WTC11 (cell line): Measurements from ENCODE around the gene MRPL11. TPM values are rescaled to one million over a fixed set of nuclear protein-coding genes. Genes with fewer than 3 reads are reported as not detected.
A peak's percentile ranks its signal among the peaks of the same experiment; 100 is the strongest.

Source experiments
- ATAC-seq: fragments of 200-7000 bp; cut with Tn5 transposase; 2 replicates; pipeline ENCODE4 v1.10.0; 2021; ENCODE audit warnings: mild to moderate bottlenecking, moderate library complexity
- CTCF ChIA-PET: fragments of 300-600 bp; sonication (Branson Sonifier 250); formaldehyde crosslinking; loops from one replicate; lab custom pipeline; 2021; ENCODE audit warnings: antibody characterized with exemption; lab: Charles Lee
- POLR2A ChIA-PET: fragments of 350-600 bp; sonication (Branson Sonifier 250); formaldehyde crosslinking; loops from one replicate; lab custom pipeline; 2021; ENCODE audit warnings: antibody characterized with exemption; lab: Charles Lee
- DNase-seq: peaks from one replicate; pipeline ENCODE4 v3.0.0; 2021; ENCODE audit warnings: low spot score
- H3K27ac Mint-ChIP-seq: 2 replicates; pipeline ENCODE4 v1.8.0; 2021; ENCODE audit warnings: mixed read lengths
- H3K27me3 Mint-ChIP-seq: 2 replicates; pipeline ENCODE4 v1.8.0; 2021; ENCODE audit warnings: low read depth, mild to moderate bottlenecking, moderate library complexity, mixed read lengths
- H3K36me3 Mint-ChIP-seq: 2 replicates; pipeline ENCODE4 v1.8.0; 2021; ENCODE audit warnings: mixed read lengths
- H3K4me1 Mint-ChIP-seq: 2 replicates; pipeline ENCODE4 v1.8.0; 2022; ENCODE audit warnings: mixed read lengths
- H3K4me3 Mint-ChIP-seq: 2 replicates; pipeline ENCODE4 v1.8.0; 2021; ENCODE audit warnings: mild to moderate bottlenecking, moderate library complexity, mixed read lengths
- H3K9me3 Mint-ChIP-seq: 2 replicates; pipeline ENCODE4 v1.8.0; 2021; ENCODE audit warnings: mixed read lengths
- AR ChIP-seq: fragments of 250-450 bp; sonication (Bioruptor Pico); IDR thresholded peaks from 2 replicates; pipeline ENCODE4 v1.9.0; 2021; ENCODE audit warnings: mild to moderate bottlenecking
- CREB1 ChIP-seq: sonication (generic); formaldehyde crosslinking; IDR thresholded peaks from 2 replicates; pipeline ENCODE4 v1.8.0; 2023; ENCODE audit warnings: mild to moderate bottlenecking, missing genetic modification reagents
- EMX1 ChIP-seq: fragments of 250-450 bp; sonication (Bioruptor Pico); IDR thresholded peaks from 2 replicates; pipeline ENCODE4 v1.8.0; 2021; ENCODE audit warnings: mild to moderate bottlenecking
- ETV6 ChIP-seq: sonication (generic); formaldehyde crosslinking; IDR thresholded peaks from 2 replicates; pipeline ENCODE4 v1.8.1; 2022; ENCODE audit warnings: mild to moderate bottlenecking, missing genetic modification reagents
- GABPB1 ChIP-seq: sonication (generic); formaldehyde crosslinking; IDR thresholded peaks from 2 replicates; pipeline ENCODE4 v1.8.1; 2023; ENCODE audit warnings: mild to moderate bottlenecking, missing genetic modification reagents
- HMGA2 ChIP-seq: fragments of 250-450 bp; sonication (Bioruptor Pico); IDR thresholded peaks from 2 replicates; pipeline ENCODE4 v1.4.0; 2021; ENCODE audit warnings: mild to moderate bottlenecking, moderate library complexity
- JUN ChIP-seq: sonication (generic); formaldehyde crosslinking; IDR thresholded peaks from 2 replicates; pipeline ENCODE4 v1.8.0; 2023; ENCODE audit warnings: mild to moderate bottlenecking, missing genetic modification reagents
- KAT7 ChIP-seq: sonication (generic); formaldehyde crosslinking; IDR thresholded peaks from 2 replicates; pipeline ENCODE4 v1.8.1; 2023; ENCODE audit warnings: missing genetic modification reagents, mild to moderate bottlenecking, borderline replicate concordance
- NFATC4 ChIP-seq: fragments of 250-450 bp; sonication (Bioruptor Pico); IDR thresholded peaks from 2 replicates; pipeline ENCODE4 v1.9.0; 2021; ENCODE audit warnings: mild to moderate bottlenecking
- NFYB ChIP-seq: sonication (generic); formaldehyde crosslinking; conservative IDR thresholded peaks from 2 replicates; pipeline ENCODE4 v1.8.0; 2022; ENCODE audit warnings: low read depth, missing genetic modification reagents
- RELA ChIP-seq: sonication (generic); formaldehyde crosslinking; IDR thresholded peaks from 2 replicates; pipeline ENCODE4 v1.8.1; 2022; ENCODE audit warnings: missing genetic modification reagents, mild to moderate bottlenecking, borderline replicate concordance
- SMAD3 ChIP-seq: sonication (generic); formaldehyde crosslinking; IDR thresholded peaks from 2 replicates; pipeline ENCODE4 v1.8.0; 2022; ENCODE audit warnings: missing genetic modification reagents, mild to moderate bottlenecking, borderline replicate concordance
- SMAD4 ChIP-seq: sonication (generic); formaldehyde crosslinking; IDR thresholded peaks from 2 replicates; pipeline ENCODE4 v1.8.0; 2022; ENCODE audit warnings: mild to moderate bottlenecking, missing genetic modification reagents
- SP1 ChIP-seq: sonication (generic); formaldehyde crosslinking; conservative IDR thresholded peaks from 2 replicates; pipeline ENCODE4 v1.8.1; 2022; ENCODE audit warnings: missing genetic modification reagents
- ZNF121 ChIP-seq: sonication (generic); formaldehyde crosslinking; IDR thresholded peaks from 2 replicates; pipeline ENCODE4 v1.8.0; 2023; ENCODE audit warnings: missing genetic modification reagents
- ZNF138 ChIP-seq: sonication (generic); formaldehyde crosslinking; conservative IDR thresholded peaks from 2 replicates; pipeline ENCODE4 v1.8.1; 2022; ENCODE audit warnings: mild to moderate bottlenecking, moderate library complexity, missing genetic modification reagents
- ZNF232 ChIP-seq: sonication (generic); formaldehyde crosslinking; IDR thresholded peaks from 2 replicates; pipeline ENCODE4 v1.8.0; 2022; ENCODE audit warnings: mild to moderate bottlenecking, missing genetic modification reagents
- ZNF263 ChIP-seq: sonication (generic); formaldehyde crosslinking; IDR thresholded peaks from 2 replicates; pipeline ENCODE4 v1.8.1; 2022; ENCODE audit warnings: low read depth, mild to moderate bottlenecking, moderate library complexity, missing genetic modification reagents
- ZNF281 ChIP-seq: sonication (generic); formaldehyde crosslinking; IDR thresholded peaks from 2 replicates; pipeline ENCODE4 v1.8.0; 2023; ENCODE audit warnings: mild to moderate bottlenecking, missing genetic modification reagents
- total RNA-seq: library from RNA; stranded (reverse); gene quantifications from 3 replicates; pipeline ENCODE4 v1.2.3, GENCODE V29; 2021
- TF ChIP-seq, protein P1 (sequence below): sonication (generic); formaldehyde crosslinking; IDR thresholded peaks from 2 replicates; pipeline ENCODE4 v1.8.0; 2022; ENCODE audit warnings: mild to moderate bottlenecking, missing genetic modification reagents
- TF ChIP-seq, protein P2 (sequence below): fragments of 200-600 bp; IDR thresholded peaks from 2 replicates; pipeline ENCODE4 v1.8.0; 2022; ENCODE audit warnings: antibody characterized with exemption

Gene MRPL11
- total RNA-seq, 1 experiment from 2014 or later: 137 TPM

DNA sequence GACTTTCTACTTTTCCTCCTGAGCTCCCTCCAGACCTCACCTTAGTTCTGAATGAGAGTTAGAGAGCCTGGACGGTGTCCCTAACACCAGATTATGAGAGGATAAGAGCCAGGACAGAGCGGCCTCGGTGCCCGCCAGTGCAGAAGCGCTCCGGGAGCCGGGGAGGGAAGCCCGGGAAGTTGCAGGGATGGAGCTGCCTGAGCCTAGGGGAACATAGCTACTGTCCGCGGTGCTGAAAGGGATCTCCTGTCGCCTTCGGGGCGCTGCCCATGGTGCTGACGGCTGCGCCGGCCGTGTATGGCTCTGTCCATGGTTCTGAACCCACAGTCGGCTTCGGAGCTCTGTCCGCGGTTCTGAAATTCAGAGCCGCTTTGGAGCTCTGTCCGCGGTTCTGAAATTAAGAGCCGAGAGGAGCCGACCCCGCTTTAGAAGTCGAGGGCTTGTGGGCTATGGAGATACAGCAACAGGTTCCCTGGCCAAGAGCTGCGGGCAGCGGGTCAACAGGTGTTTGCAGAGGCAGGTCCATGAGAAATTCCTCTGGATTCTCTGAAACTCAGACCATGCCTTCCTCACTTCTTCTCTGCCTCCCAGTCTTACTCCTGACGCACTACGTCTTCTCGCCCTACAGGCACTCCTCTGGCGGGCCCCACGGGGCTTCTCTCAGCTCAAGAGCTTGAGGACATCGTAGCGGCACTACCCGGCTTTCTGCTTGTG, 17.0 kb downstream of the MRPL11 start (continued):
- TF ChIP-seq, protein P1, sequence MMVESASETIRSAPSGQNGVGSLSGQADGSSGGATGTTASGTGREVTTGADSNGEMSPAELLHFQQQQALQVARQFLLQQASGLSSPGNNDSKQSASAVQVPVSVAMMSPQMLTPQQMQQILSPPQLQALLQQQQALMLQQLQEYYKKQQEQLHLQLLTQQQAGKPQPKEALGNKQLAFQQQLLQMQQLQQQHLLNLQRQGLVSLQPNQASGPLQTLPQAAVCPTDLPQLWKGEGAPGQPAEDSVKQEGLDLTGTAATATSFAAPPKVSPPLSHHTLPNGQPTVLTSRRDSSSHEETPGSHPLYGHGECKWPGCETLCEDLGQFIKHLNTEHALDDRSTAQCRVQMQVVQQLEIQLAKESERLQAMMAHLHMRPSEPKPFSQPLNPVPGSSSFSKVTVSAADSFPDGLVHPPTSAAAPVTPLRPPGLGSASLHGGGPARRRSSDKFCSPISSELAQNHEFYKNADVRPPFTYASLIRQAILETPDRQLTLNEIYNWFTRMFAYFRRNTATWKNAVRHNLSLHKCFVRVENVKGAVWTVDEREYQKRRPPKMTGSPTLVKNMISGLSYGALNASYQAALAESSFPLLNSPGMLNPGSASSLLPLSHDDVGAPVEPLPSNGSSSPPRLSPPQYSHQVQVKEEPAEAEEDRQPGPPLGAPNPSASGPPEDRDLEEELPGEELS (CRISPR knock-in tag): peak; percentile 100
- TF ChIP-seq ZNF121 (CRISPR knock-in tag): peak; percentile 100
- peak; percentile 100 for TF ChIP-seq JUN (CRISPR knock-in tag)
- TF ChIP-seq SMAD3 (CRISPR knock-in tag): peak; percentile 100
- peak; percentile 100 for TF ChIP-seq RELA
- peak; percentile 99 for TF ChIP-seq GABPB1 (CRISPR knock-in tag)
- peak; percentile 99 for TF ChIP-seq EMX1 (CRISPR knock-in tag)
- TF ChIP-seq NFATC4 (CRISPR knock-in tag): peak; percentile 99
- TF ChIP-seq SMAD4 (CRISPR knock-in tag): peak; percentile 100
- peak; percentile 100 for TF ChIP-seq ZNF232 (CRISPR knock-in tag)
- TF ChIP-seq ZNF263 (CRISPR knock-in tag): peak; percentile 99
- TF ChIP-seq ETV6 (CRISPR knock-in tag): peak; percentile 100
- TF ChIP-seq NFYB: peak; percentile 97
- TF ChIP-seq HMGA2: no peak; the same call in 1 of the 2 replicates
- peak; percentile 100 for TF ChIP-seq SP1 (CRISPR knock-in tag)
- peak; percentile 99 for TF ChIP-seq AR (CRISPR knock-in tag)
- TF ChIP-seq CREB1 (CRISPR knock-in tag): peak; percentile 100

DNA sequence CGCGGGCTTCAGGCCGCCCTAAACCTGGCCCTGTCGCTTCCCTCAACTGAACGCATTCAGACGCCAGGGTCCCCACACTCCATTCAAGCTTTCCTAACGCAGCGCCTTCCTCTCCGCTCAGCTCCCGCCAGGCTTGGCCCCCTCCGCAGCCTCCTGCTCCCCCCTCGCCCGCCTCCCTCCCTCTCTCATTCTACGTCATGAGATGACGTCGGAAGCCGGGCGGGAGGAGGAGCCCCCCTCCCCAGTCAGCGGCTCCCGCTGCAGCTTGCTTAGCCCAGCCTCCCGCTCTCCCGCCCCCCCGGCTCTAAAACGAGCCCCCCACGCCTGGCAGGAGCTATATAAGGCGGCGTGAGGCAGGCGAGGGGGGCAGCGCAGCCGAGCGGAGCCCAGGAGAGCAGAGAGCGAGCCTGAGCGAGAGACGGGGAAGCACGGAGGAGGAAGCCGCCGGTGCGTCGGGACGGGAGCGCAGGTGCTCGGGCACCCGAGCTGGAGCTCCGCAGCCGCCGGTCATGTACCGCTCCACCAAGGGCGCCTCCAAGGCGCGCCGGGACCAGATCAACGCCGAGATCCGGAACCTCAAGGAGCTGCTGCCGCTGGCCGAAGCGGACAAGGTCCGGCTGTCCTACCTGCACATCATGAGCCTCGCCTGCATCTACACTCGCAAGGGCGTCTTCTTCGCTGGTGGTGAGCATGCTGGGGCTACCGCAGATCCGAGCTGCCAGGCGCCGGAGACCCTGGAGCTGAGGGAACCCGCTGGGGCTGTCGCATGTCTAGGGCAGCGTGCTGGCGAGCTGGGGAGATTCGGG, 17.8 kb downstream of the MRPL11 start, which contains the start of gene NPAS4:
Gene NPAS4 (plus strand): TSS at position 365 of the 806 bp plus-strand sequence. CDS start 145 bp downstream, at position 510.
- Mint-ChIP-seq H3K4me3 (peak within 1 kb of the TSS; percentile 68), H3K27me3 (peaks cover 74% of the 10 kb centered on the region), H3K4me1 (peaks cover 27% of the 10 kb centered on the region), H3K9me3 (no peaks in the 10 kb centered on the region), H3K36me3 (no peaks in the 10 kb centered on the region), H3K27ac (no peak within 1 kb of the TSS)
- POLR2A ChIA-PET: interaction anchor here (0.6 to 1.6 kb wide), 14 partner anchors 9 to 258 kb away, joined by 3 to 9 read pairs (median 4); partner anchors contain the start of genes CD248, DPP3, MRPL11 and RBM4B
- DNase-seq: peak; percentile 58
- CTCF ChIA-PET: interaction anchor here (0.7 to 5.2 kb wide), 27 partner anchors 8 to 555 kb away, joined by 3 to 56 read pairs (median 6); partner anchors contain the start of genes DPP3, MRPL11, PELI3 and RBM4B
- 0 out of 2 replicates have a peak, but pooled peaks have one; percentile 4 for ATAC-seq
- TF ChIP-seq ZNF281 (CRISPR knock-in tag) (no peak), ZNF138 (CRISPR knock-in tag) (no peak), KAT7 (CRISPR knock-in tag) (no peak), SMAD3 (CRISPR knock-in tag) (no peak), ZNF232 (CRISPR knock-in tag) (no peak)
- TF ChIP-seq, protein P2, sequence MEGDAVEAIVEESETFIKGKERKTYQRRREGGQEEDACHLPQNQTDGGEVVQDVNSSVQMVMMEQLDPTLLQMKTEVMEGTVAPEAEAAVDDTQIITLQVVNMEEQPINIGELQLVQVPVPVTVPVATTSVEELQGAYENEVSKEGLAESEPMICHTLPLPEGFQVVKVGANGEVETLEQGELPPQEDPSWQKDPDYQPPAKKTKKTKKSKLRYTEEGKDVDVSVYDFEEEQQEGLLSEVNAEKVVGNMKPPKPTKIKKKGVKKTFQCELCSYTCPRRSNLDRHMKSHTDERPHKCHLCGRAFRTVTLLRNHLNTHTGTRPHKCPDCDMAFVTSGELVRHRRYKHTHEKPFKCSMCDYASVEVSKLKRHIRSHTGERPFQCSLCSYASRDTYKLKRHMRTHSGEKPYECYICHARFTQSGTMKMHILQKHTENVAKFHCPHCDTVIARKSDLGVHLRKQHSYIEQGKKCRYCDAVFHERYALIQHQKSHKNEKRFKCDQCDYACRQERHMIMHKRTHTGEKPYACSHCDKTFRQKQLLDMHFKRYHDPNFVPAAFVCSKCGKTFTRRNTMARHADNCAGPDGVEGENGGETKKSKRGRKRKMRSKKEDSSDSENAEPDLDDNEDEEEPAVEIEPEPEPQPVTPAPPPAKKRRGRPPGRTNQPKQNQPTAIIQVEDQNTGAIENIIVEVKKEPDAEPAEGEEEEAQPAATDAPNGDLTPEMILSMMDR: no peak
